ENCODE results near the gene CORO2B. TPM values are rescaled to one million over a fixed set of nuclear protein-coding genes. Genes with fewer than 3 reads are reported as not detected.
A peak's percentile ranks its signal among the peaks of the same experiment; 100 is the strongest.

The CORO2B gene
- total RNA-seq, 1 experiment from 2014 or later: 0.59 TPM

GRCh38 chr15:68704496-68705021 lies 125.8 kb downstream of the CORO2B start:
- no peak for TF ChIP-seq CTCF (conservative IDR thresholded peaks at IDR 0.05)
- TF ChIP-seq EZH2 (IDR thresholded peaks at IDR 0.05; ENCODE audit: low read depth): no peak
- Histone ChIP-seq H3K9me3 (ENCODE audit: insufficient read depth, low read depth) (no peaks in the 10 kb centered on the region), H4K20me1 (ENCODE audit: insufficient read depth) (no peaks in the 10 kb centered on the region), H3F3A (ENCODE audit: insufficient read depth, low read depth) (no peaks in the 10 kb centered on the region), H3K4me2 (no peak overlapping the region), H3K79me2 (ENCODE audit: low read depth) (no peaks in the 10 kb centered on the region), H3K4me1 (replicated peaks; ENCODE audit: insufficient read depth) (0 out of 2 replicates have a peak, but pooled peaks cover 4% of the 10 kb centered on the region), H3K9me2 (ENCODE audit: insufficient read depth) (no peaks in the 10 kb centered on the region), H3K4me3 (no peak overlapping the region), H2AFZ (no peak overlapping the region), H3K27me3 (ENCODE audit: insufficient read depth, low read depth) (no peaks in the 10 kb centered on the region), H3K27ac (no peak overlapping the region), H3K36me3 (ENCODE audit: low read depth) (no peaks in the 10 kb centered on the region)
- BruUV-seq (replicated peaks): no TSS peak
- ChIA-PET POLR2A (ENCODE audit: unreplicated experiment) (interaction anchor here (0.7 kb wide), 1 partner anchor 920 kb away, joined by 3 read pairs; no protein-coding TSS in a partner anchor), CTCF (no interaction called here)
- intact Hi-C loops (cut with micrococcal nuclease; ENCODE audit: unreplicated experiment): no loop called here
- DNase-seq: peak in 1 of 2 experiments; percentile 24

GRCh38 chr15:68706256-68706655 lies 127.5 kb downstream of the CORO2B start:
- Histone ChIP-seq H2AFZ (no peak overlapping the region), H3K36me3 (ENCODE audit: low read depth) (no peaks in the 10 kb centered on the region), H3K9me3 (ENCODE audit: insufficient read depth, low read depth) (no peaks in the 10 kb centered on the region), H3K27ac (no peak overlapping the region), H3K79me2 (ENCODE audit: low read depth) (no peaks in the 10 kb centered on the region), H3F3A (ENCODE audit: insufficient read depth, low read depth) (no peaks in the 10 kb centered on the region), H3K4me1 (replicated peaks; ENCODE audit: insufficient read depth) (0 out of 2 replicates have a peak, but pooled peaks cover 4% of the 10 kb centered on the region), H3K4me2 (no peak overlapping the region), H3K9me2 (ENCODE audit: insufficient read depth) (no peaks in the 10 kb centered on the region), H3K4me3 (no peak overlapping the region), H3K27me3 (ENCODE audit: insufficient read depth, low read depth) (no peaks in the 10 kb centered on the region), H4K20me1 (ENCODE audit: insufficient read depth) (no peaks in the 10 kb centered on the region)
- DNase-seq: no peak
- intact Hi-C loops (cut with micrococcal nuclease; ENCODE audit: unreplicated experiment): no loop called here
- CTCF ChIA-PET: interaction anchor here (0.6 kb wide), 1 partner anchor 77 kb away, joined by 7 read pairs; no protein-coding TSS in a partner anchor
- TF ChIP-seq CTCF (conservative IDR thresholded peaks at IDR 0.05) (no peak), EZH2 (IDR thresholded peaks at IDR 0.05; ENCODE audit: low read depth) (no peak)
- no TSS peak for BruUV-seq (replicated peaks)
- POLR2A ChIA-PET (ENCODE audit: unreplicated experiment): no interaction called here

- no peak overlapping the region for H3K4me3 ChIP-seq
- H3K4me2 ChIP-seq: no peak overlapping the region
- BruUV-seq (replicated peaks): no TSS peak
- intact Hi-C loops (cut with micrococcal nuclease; ENCODE audit: unreplicated experiment): no loop called here
- no peaks in the 10 kb centered on the region for H3K9me2 ChIP-seq (ENCODE audit: insufficient read depth)
- no peak overlapping the region for H2AFZ ChIP-seq
- no peak for TF ChIP-seq CTCF (conservative IDR thresholded peaks at IDR 0.05)
- no peak for TF ChIP-seq EZH2 (IDR thresholded peaks at IDR 0.05; ENCODE audit: low read depth)
- H3K27ac ChIP-seq: no peak overlapping the region
- 0 out of 2 replicates have a peak, but pooled peaks cover 4% of the 10 kb centered on the region for H3K4me1 ChIP-seq (replicated peaks; ENCODE audit: insufficient read depth)
- H3K27me3 ChIP-seq (ENCODE audit: insufficient read depth, low read depth): no peaks in the 10 kb centered on the region
- no peaks in the 10 kb centered on the region for H3K9me3 ChIP-seq (ENCODE audit: insufficient read depth, low read depth)
- DNase-seq: no peak
- CTCF ChIA-PET: interaction anchor here (0.6 kb wide), 1 partner anchor 154 kb away, joined by 3 read pairs; no protein-coding TSS in a partner anchor
- no peaks in the 10 kb centered on the region for H3F3A ChIP-seq (ENCODE audit: insufficient read depth, low read depth)
- POLR2A ChIA-PET (ENCODE audit: unreplicated experiment): no interaction called here
- no peaks in the 10 kb centered on the region for H4K20me1 ChIP-seq (ENCODE audit: insufficient read depth)
- no peaks in the 10 kb centered on the region for H3K36me3 ChIP-seq (ENCODE audit: low read depth)
- no peaks in the 10 kb centered on the region for H3K79me2 ChIP-seq (ENCODE audit: low read depth)
Observed at GRCh38 chr15:68706931-68707330, 128.1 kb downstream of the CORO2B start.

Data from PC-9 (cell line).